Measurements from ENCODE around the gene MEA1.

The MEA1 gene

GRCh38 chr6:43037706-43038105 is 24.0 kb upstream of the MEA1 start:
- no peak for DNase-seq

- DNase-seq: no peak
These were observed 23.5 kb upstream of the MEA1 start for GRCh38 chr6:43037197-43037596.

DNA sequence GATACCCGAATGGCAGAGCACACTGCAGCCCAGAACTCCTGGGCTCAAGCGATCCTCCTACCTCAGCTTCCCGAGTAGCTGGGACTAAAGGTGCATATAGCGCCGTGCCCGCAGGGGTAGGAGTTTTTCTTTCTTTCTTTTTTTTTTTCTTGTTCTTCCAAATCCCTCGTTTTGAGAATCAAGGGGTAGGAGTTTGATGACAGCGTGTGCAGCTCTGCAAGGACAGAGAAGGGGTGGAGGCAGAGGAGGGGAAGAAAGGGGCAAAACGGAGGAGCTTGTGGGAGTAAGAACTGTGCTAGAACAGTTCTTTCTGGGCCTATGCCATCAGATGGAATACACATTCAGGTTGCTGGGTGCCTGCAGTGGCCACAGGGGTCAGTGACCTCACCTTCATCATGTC is 23.0 kb upstream of the MEA1 start:
- no peak for DNase-seq

- DNase-seq: no peak
These were observed 21.9 kb upstream of the MEA1 start for GRCh38 chr6:43035495-43036194.

DNA sequence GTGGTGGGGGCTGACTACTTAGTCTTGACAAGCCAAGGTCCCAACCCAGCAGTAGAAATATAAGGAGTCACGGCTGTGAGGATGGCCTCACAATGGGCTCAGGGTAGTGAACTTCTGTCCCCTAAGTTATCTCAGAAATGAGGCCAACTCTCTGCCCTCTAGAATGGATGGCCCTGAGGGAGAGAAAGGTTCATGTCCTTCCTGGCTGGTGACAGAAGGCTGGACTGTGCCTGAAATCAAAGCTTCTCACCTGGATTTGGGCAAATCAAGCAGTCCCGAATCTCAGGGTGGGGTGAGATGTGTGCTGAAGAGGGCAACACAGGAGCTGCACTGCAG is 20.4 kb upstream of the MEA1 start:
- no peak for DNase-seq

DNA sequence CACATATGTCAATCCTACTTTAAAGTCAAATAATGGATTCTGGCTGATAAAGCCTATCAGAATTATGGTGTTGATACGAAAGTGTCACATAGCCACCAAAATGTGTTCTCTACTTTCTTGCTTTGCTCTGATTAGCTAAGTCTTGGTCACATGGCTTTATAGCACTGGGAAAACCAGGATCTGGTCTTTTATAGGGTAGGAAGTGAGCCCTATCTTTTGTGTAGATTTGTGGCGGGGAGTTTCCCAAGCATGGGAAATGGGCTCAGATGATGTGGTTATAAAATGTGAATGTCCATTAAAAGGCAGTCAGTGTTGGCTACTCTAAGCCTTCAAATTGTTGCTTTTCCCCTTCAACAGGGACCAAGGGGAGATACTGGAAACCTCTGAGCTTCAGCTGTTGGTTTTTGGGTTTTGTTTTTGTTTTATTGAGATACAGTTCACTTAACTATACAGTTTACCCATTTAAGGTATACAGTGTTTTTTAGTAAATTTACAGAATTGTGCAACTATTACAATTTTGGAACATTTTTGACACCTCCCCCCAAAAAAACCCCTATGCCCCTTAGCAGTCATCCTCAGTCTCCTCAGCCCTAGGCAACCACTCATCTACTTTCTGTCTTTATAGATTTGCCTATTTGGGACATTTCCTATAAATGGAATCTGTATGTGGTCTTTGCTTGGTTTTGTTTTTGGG is 19.9 kb upstream of the MEA1 start:
- no peak for DNase-seq

GRCh38 chr6:43032326-43032725 is 18.6 kb upstream of the MEA1 start:
- DNase-seq: no peak

- no peak for DNase-seq
These were observed 15.4 kb upstream of the MEA1 start for GRCh38 chr6:43029120-43029519.

DNA sequence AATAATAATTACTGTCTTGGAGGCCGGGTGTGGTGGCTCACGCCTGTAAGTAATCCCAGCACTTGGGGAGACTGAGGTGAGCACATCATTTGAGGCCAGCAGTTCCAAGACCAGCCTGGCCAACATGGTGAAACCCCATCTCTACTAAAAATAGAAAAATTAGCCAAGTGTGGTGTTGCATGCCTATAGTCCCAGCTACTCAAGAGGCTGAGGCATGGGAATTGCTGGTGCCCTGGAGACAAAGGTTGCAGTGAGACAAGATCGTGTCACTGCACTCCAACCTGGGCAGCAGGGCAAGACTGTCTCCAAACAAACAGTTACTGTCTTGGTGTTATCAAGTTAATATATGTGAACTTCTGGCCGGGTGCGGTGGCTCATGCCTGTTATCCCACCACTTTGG is 12.6 kb upstream of the MEA1 start:
- no peak for DNase-seq

- DNase-seq: peak; percentile 28 to 29
These were observed 10.7 kb upstream of the MEA1 start for GRCh38 chr6:43024436-43024835.

- DNase-seq: peak; percentile 84 to 85
These were observed 7.7 kb upstream of the MEA1 start, which contains the start of gene RRP36 for GRCh38 chr6:43021270-43022047. Gene RRP36, plus strand, starts transcription at chr6:43021623. Its CDS starts 32 bp downstream, at chr6:43021655.

- DNase-seq: no peak
These were observed 7.1 kb upstream of the MEA1 start for GRCh38 chr6:43020847-43021246.

GRCh38 chr6:43020052-43020705 is 6.4 kb upstream of the MEA1 start:
- no peak for DNase-seq

DNA sequence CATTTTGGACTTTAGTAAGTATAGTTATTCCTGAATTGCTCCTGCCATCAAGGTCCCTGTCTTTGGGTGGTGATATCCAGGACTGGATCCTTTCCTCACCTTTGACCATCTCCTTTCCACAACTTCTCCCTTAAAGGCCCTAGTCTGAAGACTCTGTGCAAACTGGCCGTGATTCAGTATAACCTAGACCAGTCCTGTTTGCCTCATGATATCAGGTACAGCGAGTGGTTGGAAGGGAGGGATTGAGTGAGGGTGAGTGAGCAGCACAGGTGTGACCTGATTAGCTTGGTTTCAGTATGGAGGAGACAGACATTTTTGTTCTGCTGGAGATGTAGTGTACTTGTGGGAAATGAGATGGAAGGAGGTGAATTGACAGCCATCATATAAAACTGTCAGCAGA is 5.4 kb upstream of the MEA1 start:
- no peak for DNase-seq

- no peak for DNase-seq
These were observed 3.2 kb upstream of the MEA1 start for GRCh38 chr6:43016943-43017334.

GRCh38 chr6:43016176-43016942 is 2.6 kb upstream of the MEA1 start:
- DNase-seq: no peak

DNA sequence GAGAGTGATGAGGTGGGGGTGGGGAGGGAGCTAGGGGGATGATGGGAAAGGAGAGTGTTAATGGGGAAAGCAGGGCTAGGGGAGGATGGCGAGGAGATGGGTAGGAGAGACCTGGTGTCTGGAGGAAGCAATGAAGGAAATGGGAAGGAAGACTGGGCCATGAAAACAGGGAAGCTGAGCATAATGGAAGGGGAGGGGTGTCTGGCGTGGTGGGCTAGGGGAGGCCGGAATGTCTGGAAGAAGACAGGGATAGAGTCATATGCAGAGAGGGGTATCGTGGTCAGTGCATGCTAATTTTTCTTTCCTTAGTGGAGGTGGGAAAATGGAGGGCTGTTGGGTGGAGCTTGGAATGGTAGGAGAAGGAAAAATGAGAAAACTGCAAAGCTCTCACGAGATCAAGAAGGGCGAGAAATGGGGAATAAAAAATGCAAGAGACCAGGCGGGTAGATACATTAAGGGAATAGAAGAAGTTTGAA is 726 bp upstream of the MEA1 start:
- DNase-seq: no peak

- no peak for DNase-seq
These were observed 476 bp downstream of the MEA1 start for GRCh38 chr6:43013097-43013842.

DNA sequence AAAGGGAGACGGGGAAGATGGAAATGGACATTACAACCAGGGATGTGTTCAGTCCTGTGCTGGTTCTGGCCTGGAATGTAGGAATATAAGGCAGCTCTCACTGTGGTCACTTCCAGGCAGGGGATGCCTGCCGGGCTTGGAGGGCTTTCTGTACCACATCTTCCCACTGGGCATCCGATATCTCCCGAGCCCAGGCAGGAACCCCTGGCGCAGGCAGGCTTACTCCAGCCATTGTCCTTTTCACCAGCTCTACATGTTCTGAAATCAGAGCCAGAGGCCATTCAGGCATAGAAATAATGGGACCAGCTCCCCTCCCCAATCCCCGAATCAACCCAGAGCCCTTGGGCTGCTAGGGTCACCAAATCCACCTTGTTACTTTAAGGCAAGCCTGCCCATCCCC is 1.4 kb downstream of the MEA1 start:
- no peak for DNase-seq

GRCh38 chr6:43011207-43011606 is 2.5 kb downstream of the MEA1 start:
- DNase-seq: no peak

DNA sequence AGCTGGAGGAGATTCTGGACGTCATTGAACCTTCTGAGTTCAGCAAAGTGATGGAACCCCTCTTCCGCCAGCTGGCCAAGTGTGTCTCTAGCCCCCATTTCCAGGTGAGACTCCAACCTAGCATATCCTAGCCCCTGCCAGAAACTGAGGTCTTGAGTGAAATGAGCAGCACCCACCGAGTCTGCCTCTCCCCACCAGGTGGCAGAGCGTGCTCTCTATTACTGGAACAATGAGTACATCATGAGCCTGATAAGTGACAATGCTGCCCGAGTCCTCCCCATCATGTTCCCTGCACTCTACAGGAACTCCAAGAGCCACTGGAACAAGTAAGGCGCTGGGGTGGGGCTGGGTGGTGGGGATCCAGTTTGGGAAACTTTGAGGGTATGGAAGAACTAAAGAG is 4.6 kb downstream of the MEA1 start:
- peak; percentile 52 for DNase-seq

- no peak for DNase-seq
These were observed 6.6 kb downstream of the MEA1 start for GRCh38 chr6:43007126-43007525.

Data from activated T-cell treated with anti-CD3 and anti-CD28 coated beads, Interleukin-2, amount 50 U/mL, for 48 hours (primary cell).